ENCODE measurements around the gene GPHA2.
A peak's percentile ranks its signal among the peaks of the same experiment; 100 is the strongest.

Gene GPHA2

GRCh38 chr11:64894812-64895452, 40.8 kb downstream of the GPHA2 start:
- Histone ChIP-seq H3K27ac (ENCODE audit: low read depth, low read length) (no peak overlapping the region), H4K20me1 (ENCODE audit: control insufficient read depth, insufficient read depth, low read depth, low read length) (no peaks in the 10 kb centered on the region), H3F3A (ENCODE audit: control insufficient read depth, insufficient read depth) (no peaks in the 10 kb centered on the region), H3K36me3 (ENCODE audit: control insufficient read depth, low read length) (peaks cover 8% of the 10 kb centered on the region; the same call in 1 of the 2 replicates), H3K4me2 (ENCODE audit: low read length) (no peak overlapping the region), H3K4me1 (ENCODE audit: control insufficient read depth, low read length) (peaks cover 14% of the 10 kb centered on the region), H3K9me3 (ENCODE audit: control insufficient read depth, insufficient read depth, low read length) (no peaks in the 10 kb centered on the region), H3K79me2 (ENCODE audit: control insufficient read depth, low read length) (no peaks in the 10 kb centered on the region), H3K9me2 (replicated peaks; ENCODE audit: control insufficient read depth, low read length) (no peaks in the 10 kb centered on the region), H3K27me3 (ENCODE audit: control insufficient read depth, low read length) (no peaks in the 10 kb centered on the region), H3K4me3 (ENCODE audit: low read length) (no peak overlapping the region)
- no peak for TF ChIP-seq EZH2phosphoT487 (IDR thresholded peaks at IDR 0.05; ENCODE audit: borderline replicate concordance, low read length)
- TF ChIP-seq, protein P1, sequence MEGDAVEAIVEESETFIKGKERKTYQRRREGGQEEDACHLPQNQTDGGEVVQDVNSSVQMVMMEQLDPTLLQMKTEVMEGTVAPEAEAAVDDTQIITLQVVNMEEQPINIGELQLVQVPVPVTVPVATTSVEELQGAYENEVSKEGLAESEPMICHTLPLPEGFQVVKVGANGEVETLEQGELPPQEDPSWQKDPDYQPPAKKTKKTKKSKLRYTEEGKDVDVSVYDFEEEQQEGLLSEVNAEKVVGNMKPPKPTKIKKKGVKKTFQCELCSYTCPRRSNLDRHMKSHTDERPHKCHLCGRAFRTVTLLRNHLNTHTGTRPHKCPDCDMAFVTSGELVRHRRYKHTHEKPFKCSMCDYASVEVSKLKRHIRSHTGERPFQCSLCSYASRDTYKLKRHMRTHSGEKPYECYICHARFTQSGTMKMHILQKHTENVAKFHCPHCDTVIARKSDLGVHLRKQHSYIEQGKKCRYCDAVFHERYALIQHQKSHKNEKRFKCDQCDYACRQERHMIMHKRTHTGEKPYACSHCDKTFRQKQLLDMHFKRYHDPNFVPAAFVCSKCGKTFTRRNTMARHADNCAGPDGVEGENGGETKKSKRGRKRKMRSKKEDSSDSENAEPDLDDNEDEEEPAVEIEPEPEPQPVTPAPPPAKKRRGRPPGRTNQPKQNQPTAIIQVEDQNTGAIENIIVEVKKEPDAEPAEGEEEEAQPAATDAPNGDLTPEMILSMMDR (IDR thresholded peaks at IDR 0.05; ENCODE audit: low read depth, low read length, poor library complexity, severe bottlenecking) = no peak

DNA sequence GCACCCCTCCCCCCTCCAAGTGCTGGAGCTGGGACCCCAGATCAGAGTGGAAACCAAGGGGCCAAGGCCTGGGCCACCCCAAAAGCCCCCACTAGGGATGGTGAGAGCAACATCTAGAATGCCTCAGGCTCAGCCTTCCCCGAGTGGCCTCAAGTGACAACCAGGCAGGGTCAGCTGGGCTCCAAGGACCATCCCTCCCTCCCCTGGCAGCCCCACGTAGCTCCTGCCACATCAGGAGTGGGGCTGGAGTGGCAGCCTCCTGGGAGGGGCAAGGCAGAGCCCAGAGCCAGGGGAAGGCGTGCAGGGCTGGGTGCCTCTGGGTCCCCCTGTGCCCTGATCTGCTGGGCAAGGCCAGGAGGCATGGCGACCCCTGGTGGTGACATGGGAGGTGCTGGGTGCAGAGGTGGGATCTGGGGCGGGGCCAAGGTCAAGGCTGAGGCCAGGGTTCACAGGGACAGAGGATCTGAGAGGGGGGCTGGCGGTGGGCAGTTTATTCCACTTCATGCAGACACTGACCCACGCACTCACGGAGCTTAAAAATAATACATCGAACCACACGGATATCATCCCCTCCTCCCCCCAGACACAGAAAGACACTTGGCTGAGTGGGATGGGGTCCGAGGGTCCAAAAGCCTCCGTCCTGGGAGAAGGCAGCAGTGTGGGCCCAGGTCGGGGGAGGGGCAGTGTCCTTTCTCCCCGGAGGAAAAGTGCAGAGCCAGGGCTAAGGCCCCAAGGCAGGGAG, 41.5 kb downstream of the GPHA2 start:
- Histone ChIP-seq H3K9me3 (ENCODE audit: control insufficient read depth, insufficient read depth, low read length) (no peaks in the 10 kb centered on the region), H3K36me3 (ENCODE audit: control insufficient read depth, low read length) (peaks cover 8% of the 10 kb centered on the region; the same call in 1 of the 2 replicates), H3K4me3 (ENCODE audit: low read length) (no peak overlapping the region), H3K79me2 (ENCODE audit: control insufficient read depth, low read length) (no peaks in the 10 kb centered on the region), H4K20me1 (ENCODE audit: control insufficient read depth, insufficient read depth, low read depth, low read length) (no peaks in the 10 kb centered on the region), H3F3A (ENCODE audit: control insufficient read depth, insufficient read depth) (0 out of 2 replicates have a peak, but pooled peaks cover 2% of the 10 kb centered on the region), H3K27me3 (ENCODE audit: control insufficient read depth, low read length) (no peaks in the 10 kb centered on the region), H3K4me2 (ENCODE audit: low read length) (no peak overlapping the region), H3K4me1 (ENCODE audit: control insufficient read depth, low read length) (peaks cover 14% of the 10 kb centered on the region), H3K27ac (ENCODE audit: low read depth, low read length) (no peak overlapping the region), H3K9me2 (replicated peaks; ENCODE audit: control insufficient read depth, low read length) (no peaks in the 10 kb centered on the region)
- no peak for TF ChIP-seq EZH2phosphoT487 (IDR thresholded peaks at IDR 0.05; ENCODE audit: borderline replicate concordance, low read length)
- TF ChIP-seq, protein P1 (IDR thresholded peaks at IDR 0.05; ENCODE audit: low read depth, low read length, poor library complexity, severe bottlenecking) = peak; percentile 96

- Histone ChIP-seq H3K4me3 (ENCODE audit: low read length) (no peak overlapping the region), H3K36me3 (ENCODE audit: control insufficient read depth, low read length) (peaks cover 7% of the 10 kb centered on the region; the same call in 1 of the 2 replicates), H3K9me2 (replicated peaks; ENCODE audit: control insufficient read depth, low read length) (no peaks in the 10 kb centered on the region), H3K9me3 (ENCODE audit: control insufficient read depth, insufficient read depth, low read length) (no peaks in the 10 kb centered on the region), H3K4me2 (ENCODE audit: low read length) (no peak overlapping the region), H3K79me2 (ENCODE audit: control insufficient read depth, low read length) (no peaks in the 10 kb centered on the region), H3F3A (ENCODE audit: control insufficient read depth, insufficient read depth) (0 out of 2 replicates have a peak, but pooled peaks cover 3% of the 10 kb centered on the region), H4K20me1 (ENCODE audit: control insufficient read depth, insufficient read depth, low read depth, low read length) (no peaks in the 10 kb centered on the region), H3K4me1 (ENCODE audit: control insufficient read depth, low read length) (peaks cover 19% of the 10 kb centered on the region), H3K27ac (ENCODE audit: low read depth, low read length) (no peak overlapping the region), H3K27me3 (ENCODE audit: control insufficient read depth, low read length) (no peaks in the 10 kb centered on the region)
- TF ChIP-seq, protein P1 (IDR thresholded peaks at IDR 0.05; ENCODE audit: low read depth, low read length, poor library complexity, severe bottlenecking) = no peak
- TF ChIP-seq EZH2phosphoT487 (IDR thresholded peaks at IDR 0.05; ENCODE audit: borderline replicate concordance, low read length) = no peak
Observed at GRCh38 chr11:64893194-64894069, 42.3 kb downstream of the GPHA2 start.
